Measurements from ENCODE around the gene CFAP73.

GRCh38 chr12:113152835-113153814 lies 3.6 kb downstream of the CFAP73 start:
- peak in 1 of 2 experiments; percentile 72; a peak in 3 of 4 replicates for TF ChIP-seq CTCF (conservative IDR thresholded peaks at IDR 0.05; ENCODE audit: low read depth in 2 of 2)
- no peak for TF ChIP-seq EZH2 (IDR thresholded peaks at IDR 0.05; ENCODE audit: low read depth, unreplicated experiment)
- TF ChIP-seq REST (IDR thresholded peaks at IDR 0.05; ENCODE audit: unreplicated experiment), result no peak
- TF ChIP-seq POLR2AphosphoS5 (IDR thresholded peaks at IDR 0.05; ENCODE audit: low read depth), result no peak
- no peak for TF ChIP-seq ETS1 (IDR thresholded peaks at IDR 0.05)
- TF ChIP-seq ZNF462 (CRISPR knock-in tag; IDR thresholded peaks at IDR 0.05), result no peak
- TF ChIP-seq EZH2phosphoT487 (IDR thresholded peaks at IDR 0.05; ENCODE audit: unreplicated experiment), result no peak
- TF ChIP-seq CREB1 (CRISPR knock-in tag; IDR thresholded peaks at IDR 0.05; ENCODE audit: low read depth), result no peak
- no peak for TF ChIP-seq ZNF114 (CRISPR knock-in tag; IDR thresholded peaks at IDR 0.05)
